HG03095 (cell line): ENCODE results near the gene HMGB1.

ENCODE experiments used
- ATAC-seq: cut with Tn5 transposase; IDR thresholded peaks from one replicate; pipeline ENCODE4 v1.9.1; 2021; ENCODE audit warnings: moderate library complexity; ENCODE audit not compliant: unreplicated experiment

HMGB1 gene

GRCh38 chr13:30435911-30436451 lies 29.8 kb downstream of the HMGB1 start:
- ATAC-seq = no peak

GRCh38 chr13:30431269-30431940 lies 34.3 kb downstream of the HMGB1 start:
- no peak for ATAC-seq

- ATAC-seq = peak; percentile 62
These were observed 35.7 kb downstream of the HMGB1 start for GRCh38 chr13:30429721-30430694.

- ATAC-seq = no peak
These were observed 36.5 kb downstream of the HMGB1 start for GRCh38 chr13:30429235-30429634.

- no peak for ATAC-seq
These were observed 41.8 kb downstream of the HMGB1 start for GRCh38 chr13:30423891-30424290.

- ATAC-seq = peak; percentile 68
These were observed 43.5 kb downstream of the HMGB1 start, which contains the start of gene UBE2L5 for GRCh38 chr13:30422054-30422839. Gene UBE2L5, plus strand, starts transcription at chr13:30422493. Its CDS starts 5,498 bp downstream, at chr13:30427991.

- ATAC-seq = peak; percentile 41
These were observed 44.4 kb downstream of the HMGB1 start for GRCh38 chr13:30421093-30422053.

GRCh38 chr13:30418717-30419459 lies 46.8 kb downstream of the HMGB1 start:
- ATAC-seq = no peak

GRCh38 chr13:30418075-30418716 lies 47.5 kb downstream of the HMGB1 start:
- ATAC-seq = no peak

- ATAC-seq = no peak
These were observed 49.3 kb downstream of the HMGB1 start for GRCh38 chr13:30416471-30416870.

- ATAC-seq = peak; percentile 78
These were observed 50.2 kb downstream of the HMGB1 start for GRCh38 chr13:30415430-30416030.

GRCh38 chr13:30413842-30414241 lies 51.9 kb downstream of the HMGB1 start:
- ATAC-seq = no peak

GRCh38 chr13:30412346-30412745 lies 53.4 kb downstream of the HMGB1 start:
- no peak for ATAC-seq

GRCh38 chr13:30410705-30411125 lies 55.0 kb downstream of the HMGB1 start:
- ATAC-seq = no peak

- no peak for ATAC-seq
These were observed 55.6 kb downstream of the HMGB1 start for GRCh38 chr13:30409886-30410704.

GRCh38 chr13:30408319-30409101 lies 57.2 kb downstream of the HMGB1 start:
- ATAC-seq = peak; percentile 64
